ENCODE results near the gene CLEC14A. TPM values are rescaled to one million over a fixed set of nuclear protein-coding genes. Genes with fewer than 3 reads are reported as not detected.

Gene CLEC14A
- total RNA-seq, 2 experiments from 2014 or later: not detected

Other genes starting within 250 kb of the CLEC14A start
- gene SSTR1, start 48.2 kb downstream of the CLEC14A start, total RNA-seq: not detected